ENCODE measurements around the gene AGBL2.
"Not testable (repeated sequence)": the region's sequence is repeated elsewhere in the genome, so short reads cannot be mapped to it uniquely, and the experiment has no call there.

AGBL2 gene

DNA sequence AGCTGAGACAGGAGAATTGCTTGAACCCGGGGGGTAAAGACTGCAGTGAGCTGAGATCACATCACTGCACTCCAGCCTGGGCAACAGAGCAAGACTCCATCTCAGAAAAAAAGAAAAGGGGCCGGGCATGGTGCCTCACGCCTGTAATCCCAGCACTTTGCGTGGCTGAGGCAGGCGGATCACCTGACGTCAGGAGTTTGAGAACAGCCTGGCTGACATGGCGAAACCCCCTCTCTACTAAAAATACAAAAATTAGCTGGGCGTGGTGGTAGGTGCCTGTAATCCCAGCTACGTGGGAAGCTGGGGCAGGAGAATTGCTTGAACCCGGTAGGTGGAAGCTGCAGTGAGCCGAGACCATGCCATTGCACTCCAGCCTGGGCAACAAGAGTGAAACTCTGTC, 78.8 kb downstream of the AGBL2 start:
- not testable (repeated sequence) for H2BK12ac ChIP-seq (ENCODE audit: low read length in 2 of 2); H3K4ac ChIP-seq (ENCODE audit: low read depth in 1 of 2, low read length in 2 of 2); H2BK15ac ChIP-seq (ENCODE audit: low read depth, poor library complexity, severe bottlenecking); H3K9me3 ChIP-seq (ENCODE audit: control insufficient read depth, low read length); H3K27me3 ChIP-seq (ENCODE audit: control insufficient read depth in 1 of 2, insufficient read depth in 1 of 2, low read length in 2 of 2); DNase-seq; H4K8ac ChIP-seq (ENCODE audit: low read length); H2BK5ac ChIP-seq (ENCODE audit: low read depth, low read length, poor library complexity, severe bottlenecking); H2BK120ac ChIP-seq (ENCODE audit: low read depth, low read length); H3K4me2 ChIP-seq (ENCODE audit: low read length, poor library complexity, severe bottlenecking); H3K23ac ChIP-seq (ENCODE audit: low read length in 2 of 2); H2AFZ ChIP-seq (ENCODE audit: low read depth, low read length); H3K4me3 ChIP-seq (ENCODE audit: insufficient read depth in 1 of 2, low read depth in 1 of 2, low read length in 2 of 2); H4K91ac ChIP-seq (ENCODE audit: low read length); H3K27ac ChIP-seq (ENCODE audit: low read length, poor library complexity, severe bottlenecking); H3K9ac ChIP-seq (ENCODE audit: low read length); H3K4me1 ChIP-seq (ENCODE audit: control insufficient read depth, insufficient read depth, low read depth, low read length); H2AK5ac ChIP-seq (ENCODE audit: low read length, severe bottlenecking); H3K18ac ChIP-seq (ENCODE audit: low read depth in 1 of 2, low read length in 2 of 2); H3K14ac ChIP-seq (ENCODE audit: low read length in 2 of 2)
- WGBS = over 99% methylated on average over 11 of the region's 11 CpGs
- peaks cover 11% of the 10 kb centered on the region for H3K79me1 ChIP-seq (replicated peaks; ENCODE audit: low read length, poor library complexity, severe bottlenecking)
- peaks cover 28 to 66% of the 10 kb centered on the region in 2 experiments for H3K36me3 ChIP-seq (ENCODE audit: control insufficient read depth in 1 of 2, insufficient read depth in 2 of 2, low read depth in 1 of 2, low read length in 2 of 2)

DNA sequence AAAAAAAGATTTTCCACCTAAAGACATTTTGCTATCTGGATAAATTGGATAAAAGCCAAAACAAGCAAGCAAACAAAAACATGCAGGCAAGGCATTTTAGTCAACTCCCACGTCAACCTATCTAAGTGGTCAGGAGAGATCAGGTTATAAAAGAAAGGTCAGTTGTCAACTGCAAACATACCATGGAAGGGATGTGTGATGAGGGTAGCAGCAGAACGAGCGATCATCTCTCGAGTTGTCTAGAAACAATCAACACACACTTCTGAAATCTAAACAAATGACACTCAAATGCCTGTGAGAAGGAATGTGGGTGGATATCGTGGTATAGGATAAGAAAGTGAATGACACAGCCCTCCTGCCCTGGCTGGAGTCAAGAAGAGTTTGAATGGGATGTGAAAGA, 83.7 kb downstream of the AGBL2 start:
- no peak overlapping the region for H3K4me2 ChIP-seq (ENCODE audit: low read length, poor library complexity, severe bottlenecking)
- peak; percentile 32 for DNase-seq
- H2BK12ac ChIP-seq (ENCODE audit: low read length in 2 of 2) = no peak overlapping the region
- H2BK15ac ChIP-seq (ENCODE audit: low read depth, poor library complexity, severe bottlenecking) = no peak overlapping the region
- H4K91ac ChIP-seq (ENCODE audit: low read length) = no peak overlapping the region
- no peak overlapping the region for H3K27ac ChIP-seq (ENCODE audit: low read length, poor library complexity, severe bottlenecking)
- H3K4me1 ChIP-seq (ENCODE audit: control insufficient read depth, insufficient read depth, low read depth, low read length) = no peaks in the 10 kb centered on the region
- no peaks in the 10 kb centered on the region for H3K9me3 ChIP-seq (ENCODE audit: control insufficient read depth, low read length)
- no CpG with 5 or more reads among the region's 5 CpGs for WGBS
- H3K27me3 ChIP-seq (ENCODE audit: control insufficient read depth in 1 of 2, insufficient read depth in 1 of 2, low read length in 2 of 2) = no peaks in the 10 kb centered on the region
- no peak overlapping the region for H2BK120ac ChIP-seq (ENCODE audit: low read depth, low read length)
- peaks cover 37 to 83% of the 10 kb centered on the region in 2 experiments for H3K36me3 ChIP-seq (ENCODE audit: control insufficient read depth in 1 of 2, insufficient read depth in 2 of 2, low read depth in 1 of 2, low read length in 2 of 2)
- H4K8ac ChIP-seq (ENCODE audit: low read length) = no peak overlapping the region
- H3K9ac ChIP-seq (ENCODE audit: low read length) = no peak overlapping the region
- no peak overlapping the region for H2AK5ac ChIP-seq (ENCODE audit: low read length, severe bottlenecking)
- no peak overlapping the region for H2BK5ac ChIP-seq (ENCODE audit: low read depth, low read length, poor library complexity, severe bottlenecking)
- no peak overlapping the region for H3K14ac ChIP-seq (ENCODE audit: low read length in 2 of 2)
- H3K4ac ChIP-seq (ENCODE audit: low read depth in 1 of 2, low read length in 2 of 2) = no peak overlapping the region
- H2AFZ ChIP-seq (ENCODE audit: low read depth, low read length) = no peak overlapping the region
- no peak overlapping the region for H3K23ac ChIP-seq (ENCODE audit: low read length in 2 of 2)
- peaks cover 10% of the 10 kb centered on the region for H3K79me1 ChIP-seq (replicated peaks; ENCODE audit: low read length, poor library complexity, severe bottlenecking)
- no peak overlapping the region for H3K18ac ChIP-seq (ENCODE audit: low read depth in 1 of 2, low read length in 2 of 2)
- no peak overlapping the region for H3K4me3 ChIP-seq (ENCODE audit: insufficient read depth in 1 of 2, low read depth in 1 of 2, low read length in 2 of 2)

DNA sequence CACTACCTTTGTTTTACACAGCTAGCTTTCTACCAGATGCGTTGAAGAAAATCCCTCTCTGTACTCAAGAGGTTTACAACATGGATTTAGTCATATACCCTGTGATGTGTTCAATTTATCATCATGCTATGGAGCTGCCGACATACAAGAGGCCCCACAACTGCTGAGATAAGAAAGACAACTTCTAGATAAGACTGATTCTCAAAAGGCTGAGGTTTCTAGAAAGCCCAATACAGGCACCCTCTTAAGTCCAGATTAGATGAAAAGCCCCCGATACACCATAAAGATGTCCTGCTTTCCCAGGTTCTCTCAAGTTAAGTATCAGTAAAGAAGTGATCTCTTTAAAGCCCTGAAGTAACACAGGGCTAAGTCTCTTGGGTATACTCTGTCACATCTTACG, 87.1 kb downstream of the AGBL2 start:
- H3K4ac ChIP-seq (ENCODE audit: low read depth in 1 of 2, low read length in 2 of 2) = no peak overlapping the region
- H3K4me3 ChIP-seq (ENCODE audit: insufficient read depth in 1 of 2, low read depth in 1 of 2, low read length in 2 of 2) = no peak overlapping the region
- no peak overlapping the region for H2BK5ac ChIP-seq (ENCODE audit: low read depth, low read length, poor library complexity, severe bottlenecking)
- no peak overlapping the region for H2AFZ ChIP-seq (ENCODE audit: low read depth, low read length)
- H2BK15ac ChIP-seq (ENCODE audit: low read depth, poor library complexity, severe bottlenecking) = no peak overlapping the region
- no peak overlapping the region for H3K18ac ChIP-seq (ENCODE audit: low read depth in 1 of 2, low read length in 2 of 2)
- peaks cover 47 to 90% of the 10 kb centered on the region in 2 experiments for H3K36me3 ChIP-seq (ENCODE audit: control insufficient read depth in 1 of 2, insufficient read depth in 2 of 2, low read depth in 1 of 2, low read length in 2 of 2)
- H3K27ac ChIP-seq (ENCODE audit: low read length, poor library complexity, severe bottlenecking) = no peak overlapping the region
- no peak overlapping the region for H2BK120ac ChIP-seq (ENCODE audit: low read depth, low read length)
- 92% methylated on average over 4 of the region's 4 CpGs for WGBS
- H3K9ac ChIP-seq (ENCODE audit: low read length) = no peak overlapping the region
- H4K91ac ChIP-seq (ENCODE audit: low read length) = no peak overlapping the region
- no peak overlapping the region for H3K14ac ChIP-seq (ENCODE audit: low read length in 2 of 2)
- H3K4me1 ChIP-seq (ENCODE audit: control insufficient read depth, insufficient read depth, low read depth, low read length) = no peaks in the 10 kb centered on the region
- H2AK5ac ChIP-seq (ENCODE audit: low read length, severe bottlenecking) = no peak overlapping the region
- H3K23ac ChIP-seq (ENCODE audit: low read length in 2 of 2) = no peak overlapping the region
- H4K8ac ChIP-seq (ENCODE audit: low read length) = no peak overlapping the region
- no peaks in the 10 kb centered on the region for H3K9me3 ChIP-seq (ENCODE audit: control insufficient read depth, low read length)
- peaks cover 9% of the 10 kb centered on the region for H3K79me1 ChIP-seq (replicated peaks; ENCODE audit: low read length, poor library complexity, severe bottlenecking)
- no peaks in the 10 kb centered on the region for H3K27me3 ChIP-seq (ENCODE audit: control insufficient read depth in 1 of 2, insufficient read depth in 1 of 2, low read length in 2 of 2)
- no peak for DNase-seq
- H2BK12ac ChIP-seq (ENCODE audit: low read length in 2 of 2) = no peak overlapping the region
- H3K4me2 ChIP-seq (ENCODE audit: low read length, poor library complexity, severe bottlenecking) = no peak overlapping the region

DNA sequence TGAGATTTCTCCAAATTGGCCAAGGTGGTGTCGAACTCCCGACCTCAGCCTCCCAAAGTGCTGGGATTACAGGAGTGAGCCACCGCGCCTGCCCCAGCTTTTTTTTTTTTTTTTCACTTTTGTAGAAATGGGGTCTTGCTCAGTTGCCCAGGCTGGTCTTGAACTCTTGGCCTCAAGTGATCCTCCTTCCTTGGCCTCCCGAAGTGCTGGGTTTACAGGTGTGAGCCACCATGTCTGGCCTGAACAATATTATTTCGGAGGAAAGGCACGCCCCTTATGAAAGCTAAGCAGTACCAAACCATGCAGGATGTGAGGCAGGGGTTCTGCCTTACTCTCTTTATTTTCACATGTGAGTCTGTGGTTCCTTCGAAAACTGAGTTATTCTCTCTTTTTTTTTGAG, 88.9 kb downstream of the AGBL2 start:
- H3K14ac ChIP-seq (ENCODE audit: low read length in 2 of 2) = no peak overlapping the region
- no peak overlapping the region for H2BK5ac ChIP-seq (ENCODE audit: low read depth, low read length, poor library complexity, severe bottlenecking)
- no peaks in the 10 kb centered on the region for H3K4me1 ChIP-seq (ENCODE audit: control insufficient read depth, insufficient read depth, low read depth, low read length)
- peaks cover 50 to 93% of the 10 kb centered on the region in 2 experiments for H3K36me3 ChIP-seq (ENCODE audit: control insufficient read depth in 1 of 2, insufficient read depth in 2 of 2, low read depth in 1 of 2, low read length in 2 of 2)
- H3K4me3 ChIP-seq (ENCODE audit: insufficient read depth in 1 of 2, low read depth in 1 of 2, low read length in 2 of 2) = no peak overlapping the region
- H3K9ac ChIP-seq (ENCODE audit: low read length) = no peak overlapping the region
- no peak overlapping the region for H3K4ac ChIP-seq (ENCODE audit: low read depth in 1 of 2, low read length in 2 of 2)
- no peaks in the 10 kb centered on the region for H3K9me3 ChIP-seq (ENCODE audit: control insufficient read depth, low read length)
- H3K27ac ChIP-seq (ENCODE audit: low read length, poor library complexity, severe bottlenecking) = no peak overlapping the region
- no peak overlapping the region for H4K91ac ChIP-seq (ENCODE audit: low read length)
- H3K27me3 ChIP-seq (ENCODE audit: control insufficient read depth in 1 of 2, insufficient read depth in 1 of 2, low read length in 2 of 2) = no peaks in the 10 kb centered on the region
- 90% methylated on average over 8 of the region's 8 CpGs for WGBS
- H2AFZ ChIP-seq (ENCODE audit: low read depth, low read length) = no peak overlapping the region
- H3K4me2 ChIP-seq (ENCODE audit: low read length, poor library complexity, severe bottlenecking) = no peak overlapping the region
- H2BK15ac ChIP-seq (ENCODE audit: low read depth, poor library complexity, severe bottlenecking) = no peak overlapping the region
- H2AK5ac ChIP-seq (ENCODE audit: low read length, severe bottlenecking) = no peak overlapping the region
- H2BK120ac ChIP-seq (ENCODE audit: low read depth, low read length) = no peak overlapping the region
- H2BK12ac ChIP-seq (ENCODE audit: low read length in 2 of 2) = no peak overlapping the region
- DNase-seq = no peak
- H3K23ac ChIP-seq (ENCODE audit: low read length in 2 of 2) = no peak overlapping the region
- no peak overlapping the region for H4K8ac ChIP-seq (ENCODE audit: low read length)
- H3K18ac ChIP-seq (ENCODE audit: low read depth in 1 of 2, low read length in 2 of 2) = no peak overlapping the region
- peaks cover 9% of the 10 kb centered on the region for H3K79me1 ChIP-seq (replicated peaks; ENCODE audit: low read length, poor library complexity, severe bottlenecking)

All from mesenchymal stem cell (in vitro differentiated cells and primary cell).